GM12873 (cell line): ENCODE results near the gene NPDC1.
A peak's percentile ranks its signal among the peaks of the same experiment; 100 is the strongest.

Source experiments
- CTCF ChIP-seq: IDR thresholded peaks from 2 replicates; pipeline ENCODE4 v1.5.1; 2012; ENCODE audit warnings: low read depth, mild to moderate bottlenecking, moderate library complexity, low read length, control low read depth; ENCODE audit not compliant: insufficient read depth; ENCODE audit errors: missing control alignments

NPDC1 gene

GRCh38 chr9:137028263-137029057, 17.5 kb downstream of the NPDC1 start:
- peak; percentile 73 for TF ChIP-seq CTCF

GRCh38 chr9:137027369-137028262, 18.4 kb downstream of the NPDC1 start, which contains the start of gene ABCA2:
Gene ABCA2 (minus strand): TSS chr9:137028237. CDS start chr9:137028140, 97 bp downstream.
- no peak for TF ChIP-seq CTCF

GRCh38 chr9:137026828-137027227, 19.1 kb downstream of the NPDC1 start:
- no peak for TF ChIP-seq CTCF

- TF ChIP-seq CTCF, result no peak
These were observed 19.6 kb downstream of the NPDC1 start for GRCh38 chr9:137026384-137026783.

GRCh38 chr9:137025517-137025966, 20.4 kb downstream of the NPDC1 start:
- TF ChIP-seq CTCF, result no peak

GRCh38 chr9:137023583-137023991, 22.4 kb downstream of the NPDC1 start:
- no peak for TF ChIP-seq CTCF

- no peak for TF ChIP-seq CTCF
These were observed 22.8 kb downstream of the NPDC1 start for GRCh38 chr9:137023157-137023556.
